HT1080 (cell line): ENCODE results near the gene TUBG1. TPM values are rescaled to one million over a fixed set of nuclear protein-coding genes. Genes with fewer than 3 reads are reported as not detected.
"Not testable (repeated sequence)": the region's sequence is repeated elsewhere in the genome, so short reads cannot be mapped to it uniquely, and the experiment has no call there.

Source experiments
- DNase-seq: peaks from one replicate; pipeline ENCODE4 v3.0.0-alpha.2; 2015; ENCODE audit warnings: low read depth
- total RNA-seq: library from RNA; depleted of rRNA; stranded (reverse); fragments of >200 nt; shearing (Covaris generic); gene quantifications from 2 replicates; pipeline ENCODE4 v1.2.3, GENCODE V29; 2014

TUBG1 gene
- total RNA-seq, 1 experiment from 2014 or later, result 165 TPM

DNA sequence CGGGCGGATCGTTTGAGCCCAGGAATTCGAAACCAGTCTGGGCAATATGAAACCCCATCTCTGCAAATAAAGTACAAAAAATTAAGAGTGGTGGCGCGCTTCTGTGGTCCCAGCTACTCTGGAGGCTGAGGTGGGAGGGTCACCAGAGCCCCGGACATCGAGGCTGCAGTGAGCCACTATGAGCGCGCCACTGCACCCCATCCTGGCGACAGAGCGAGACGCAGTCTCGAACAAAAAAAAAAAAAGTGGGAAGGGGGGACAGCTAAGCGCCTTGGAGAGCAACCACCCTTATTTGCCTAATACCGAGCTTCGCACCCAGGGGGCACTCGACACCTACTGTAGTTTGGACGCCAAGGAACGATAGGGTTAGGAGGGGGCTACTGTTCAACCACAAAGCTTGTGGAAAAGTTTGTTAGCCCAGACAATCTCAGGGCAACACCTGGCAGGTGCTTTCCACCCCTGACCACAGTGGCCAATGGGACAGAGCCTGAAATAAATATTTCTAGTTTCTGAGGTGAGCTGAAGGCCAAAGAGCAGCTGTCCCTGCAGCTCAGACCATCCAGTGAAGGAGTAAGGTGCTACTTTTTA lies 31.1 kb upstream of the TUBG1 start:
- DNase-seq, result peak; percentile 75

DNA sequence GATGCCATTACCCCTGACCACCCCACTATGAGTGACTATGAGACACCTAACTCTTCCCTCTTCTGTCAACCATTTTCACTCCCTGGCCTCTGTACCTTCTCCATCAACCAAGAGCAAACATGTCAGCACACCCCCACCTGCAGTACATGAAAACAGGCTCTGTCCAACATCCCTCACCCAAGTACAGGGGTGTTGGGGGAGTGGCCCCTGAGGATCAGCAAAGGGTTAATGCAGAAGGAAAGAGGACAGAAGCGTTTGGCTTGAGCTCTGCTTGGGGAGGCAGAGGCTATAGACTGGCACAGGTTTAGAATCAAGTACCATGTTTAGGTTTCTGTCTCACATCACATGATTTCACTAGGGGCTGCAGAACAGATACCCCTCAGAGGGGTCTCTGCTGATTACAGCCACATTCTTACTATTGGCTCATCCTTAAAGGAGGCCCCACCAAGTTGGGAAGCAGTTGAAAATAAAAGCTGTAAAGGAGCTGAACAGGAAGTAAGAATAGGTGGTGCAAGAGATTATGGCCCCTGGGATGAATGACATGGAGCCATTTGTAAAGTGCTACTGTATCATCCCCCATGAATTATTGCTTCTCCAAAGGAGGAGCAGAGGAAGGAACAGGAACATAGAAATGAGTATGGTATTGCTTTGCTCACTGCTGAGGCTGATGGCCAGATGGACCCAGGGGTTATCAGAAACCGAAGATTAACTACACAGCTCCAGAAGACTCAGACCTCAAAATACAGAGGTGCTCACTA lies 29.5 kb upstream of the TUBG1 start:
- no peak for DNase-seq

DNA sequence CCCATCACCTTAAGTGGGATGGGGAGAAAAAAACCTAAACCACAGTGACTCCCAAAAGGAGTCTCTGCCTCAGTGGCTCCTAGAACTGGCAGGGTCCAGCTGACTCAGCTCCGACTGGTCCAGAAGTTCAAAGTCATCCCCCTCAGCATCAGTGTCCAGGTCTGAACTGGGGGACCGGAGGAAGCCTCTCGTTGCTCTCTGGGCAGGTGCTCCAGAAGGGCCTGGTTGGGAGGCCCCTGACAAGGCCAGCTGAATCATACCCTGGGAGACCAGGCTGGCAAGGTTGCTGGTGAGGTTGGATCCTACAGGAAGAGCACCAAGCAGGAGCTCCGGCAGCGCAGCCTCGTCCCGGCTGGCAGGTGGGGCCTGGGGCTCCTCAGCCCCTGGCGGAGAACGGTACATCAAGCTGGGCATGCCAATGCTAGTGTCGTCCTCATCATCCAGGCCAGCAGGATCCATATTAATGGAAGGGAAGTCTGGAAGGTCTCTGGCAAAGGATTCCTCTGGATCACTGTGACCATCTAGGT lies 27.7 kb upstream of the TUBG1 start:
- no peak for DNase-seq

DNA sequence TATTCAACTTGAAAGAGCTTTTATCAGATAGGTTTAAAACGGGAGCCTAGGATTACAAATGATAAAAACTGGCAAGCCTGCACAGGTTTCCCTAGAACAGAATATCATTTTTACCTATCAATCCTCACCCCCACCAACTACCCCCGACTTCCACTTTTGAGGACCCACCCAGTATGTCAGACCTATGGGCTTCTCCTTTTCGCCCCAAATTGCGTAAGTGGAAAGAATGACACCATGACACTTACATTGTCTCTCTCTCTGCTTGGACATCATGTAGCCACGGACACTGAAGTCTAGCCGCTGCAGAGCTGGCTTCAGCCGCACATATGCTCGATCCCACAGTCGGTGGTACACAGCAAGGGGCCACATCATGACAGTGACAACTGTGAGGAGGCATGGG lies 24.6 kb upstream of the TUBG1 start:
- DNase-seq, result no peak

DNA sequence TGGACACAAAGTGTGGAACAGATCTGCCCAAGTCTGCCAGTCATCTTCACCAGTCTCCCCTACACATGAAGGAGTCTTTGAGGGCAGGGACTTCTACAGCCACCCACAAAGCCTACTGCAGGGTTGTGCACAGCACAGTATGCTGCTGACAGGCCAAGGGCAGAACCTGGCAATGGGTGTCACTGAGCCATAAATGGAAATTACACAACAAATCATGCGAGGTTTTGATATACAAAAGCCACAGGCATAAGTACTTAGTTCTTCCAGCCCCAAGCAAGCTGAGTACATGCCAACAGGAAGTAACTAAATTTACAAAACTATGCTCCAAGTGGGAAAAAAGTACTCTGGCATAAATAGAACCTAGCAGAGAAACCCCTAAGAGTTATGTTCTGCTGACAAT lies 24.1 kb upstream of the TUBG1 start:
- no peak for DNase-seq

DNA sequence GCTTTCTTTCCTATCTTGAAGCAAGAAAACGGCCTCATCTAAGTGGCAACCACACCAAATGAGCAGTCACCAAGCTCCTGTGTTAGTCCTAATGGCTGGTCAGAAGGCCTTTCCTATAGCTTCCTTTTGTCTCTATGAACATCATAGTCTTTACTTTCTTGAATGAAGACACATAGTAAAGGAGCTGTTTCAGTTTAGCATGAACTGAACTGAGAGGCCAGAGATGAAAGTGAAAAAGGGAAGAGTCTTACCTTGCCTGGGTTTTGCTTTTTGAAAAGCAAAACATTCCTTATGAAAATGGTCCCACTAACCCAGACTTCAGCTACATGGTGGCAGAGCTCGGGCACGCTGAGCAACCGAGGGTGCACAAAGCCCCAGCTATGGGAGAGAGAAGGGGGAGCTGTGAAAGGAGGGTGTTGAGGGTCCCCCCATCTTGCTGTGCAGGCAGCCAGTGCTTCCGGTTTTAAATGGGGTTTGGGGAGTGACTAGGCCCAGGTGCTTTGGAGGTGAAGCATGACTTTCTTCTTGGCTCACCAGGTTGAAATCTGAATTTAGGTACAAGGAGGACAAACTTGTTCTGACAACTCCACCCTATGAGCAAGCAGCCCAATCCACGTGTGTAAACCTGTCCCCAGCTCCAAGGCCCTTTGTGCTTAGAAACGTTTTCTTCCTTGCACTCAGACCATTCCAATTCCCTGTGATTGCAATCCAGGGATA lies 22.8 kb upstream of the TUBG1 start:
- DNase-seq, result no peak

DNA sequence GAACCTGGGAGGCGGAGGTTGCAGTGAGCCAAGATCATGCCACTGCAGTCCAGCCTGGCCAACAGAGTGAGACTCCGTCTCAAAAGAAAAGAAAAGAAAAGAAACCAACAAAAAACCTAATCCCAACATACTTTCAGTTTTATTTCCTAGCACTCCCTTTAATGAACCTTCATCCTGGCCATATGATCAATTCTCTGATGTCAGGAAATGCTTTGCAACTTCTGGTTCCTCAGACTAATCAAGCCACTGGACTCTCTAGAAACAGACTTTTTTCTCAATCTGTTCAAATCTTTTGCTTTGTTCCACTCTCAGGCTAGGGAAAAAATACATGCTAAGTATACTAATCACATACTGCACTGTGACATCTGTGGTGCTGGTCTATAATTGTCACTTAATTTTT lies 18.6 kb upstream of the TUBG1 start:
- DNase-seq, result no peak

DNA sequence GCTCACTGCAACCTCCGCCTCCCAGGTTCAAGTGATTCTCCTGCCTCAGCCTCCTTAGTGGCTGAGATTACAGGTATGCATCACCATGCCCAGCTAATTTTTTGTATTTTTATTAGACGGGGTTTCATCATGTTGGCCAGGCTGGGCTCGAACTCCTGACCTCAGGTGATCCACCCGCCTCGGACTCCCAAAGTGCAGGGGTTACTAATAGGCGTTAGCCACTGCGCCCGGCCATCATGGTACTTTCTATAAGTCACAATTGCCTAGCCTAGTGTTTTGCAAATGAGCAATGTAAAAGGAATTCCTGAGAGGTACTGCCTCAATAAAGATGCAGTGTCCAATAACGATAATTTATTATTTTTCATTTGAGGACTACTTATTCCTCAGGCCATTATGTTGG lies 18.1 kb upstream of the TUBG1 start:
- DNase-seq, result no peak

DNA sequence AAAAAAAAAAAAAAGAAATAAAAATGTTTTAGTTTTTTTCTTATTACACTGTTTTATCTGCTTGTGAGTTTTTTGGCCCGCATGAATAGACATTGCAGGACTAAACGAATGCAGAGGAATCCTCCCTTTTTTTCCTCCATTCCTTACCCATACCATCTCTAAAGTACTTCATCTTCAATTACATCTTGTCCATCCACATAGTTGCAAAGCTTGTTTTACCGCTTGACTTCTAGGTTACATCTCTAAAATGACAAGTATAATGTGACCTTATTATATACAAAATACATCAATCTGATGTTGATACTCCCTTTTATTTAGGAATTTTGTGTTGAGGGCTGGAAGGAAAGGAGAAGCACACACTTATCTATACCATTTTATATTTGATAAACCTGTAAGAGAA lies 13.1 kb upstream of the TUBG1 start:
- DNase-seq, result no peak

DNA sequence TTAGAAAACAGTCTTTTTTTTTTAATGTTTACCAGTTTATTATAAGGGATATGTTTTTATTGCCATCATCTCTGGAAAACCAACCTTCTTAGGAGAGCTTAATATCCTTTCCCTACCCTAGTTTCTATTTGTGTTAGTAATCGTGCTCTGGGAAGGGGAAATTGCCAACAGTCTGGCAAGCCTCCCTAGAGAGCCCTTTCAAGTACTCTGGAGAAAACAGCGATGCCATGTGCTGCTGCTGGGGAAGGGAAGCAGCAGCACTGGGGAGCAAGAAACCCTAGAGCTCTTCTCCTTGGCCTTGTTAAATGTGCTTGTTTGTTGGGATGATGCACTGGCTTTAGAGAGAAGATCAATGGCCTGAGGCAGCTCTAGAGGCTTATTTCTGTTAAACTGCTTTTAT lies 10.6 kb upstream of the TUBG1 start:
- DNase-seq, result no peak

DNA sequence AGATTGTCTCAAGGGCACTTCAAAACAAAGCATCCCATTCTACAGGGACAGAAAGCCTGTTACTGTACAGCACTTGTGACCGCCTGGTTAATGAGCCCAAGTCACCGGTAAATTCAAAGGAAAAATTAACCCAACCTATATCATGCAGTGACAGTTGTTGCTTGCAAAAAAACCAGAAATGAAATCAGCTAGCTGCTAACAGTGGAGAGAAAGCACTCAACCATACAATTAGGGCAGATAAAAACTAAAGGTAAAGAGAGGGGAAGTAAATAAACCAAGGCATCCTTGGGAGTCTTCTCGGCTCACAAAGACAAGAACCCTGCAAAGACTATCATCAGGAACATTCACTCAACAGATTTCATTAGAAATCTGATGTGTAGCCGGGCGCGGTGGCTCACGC lies 6.2 kb upstream of the TUBG1 start:
- DNase-seq, result no peak

DNA sequence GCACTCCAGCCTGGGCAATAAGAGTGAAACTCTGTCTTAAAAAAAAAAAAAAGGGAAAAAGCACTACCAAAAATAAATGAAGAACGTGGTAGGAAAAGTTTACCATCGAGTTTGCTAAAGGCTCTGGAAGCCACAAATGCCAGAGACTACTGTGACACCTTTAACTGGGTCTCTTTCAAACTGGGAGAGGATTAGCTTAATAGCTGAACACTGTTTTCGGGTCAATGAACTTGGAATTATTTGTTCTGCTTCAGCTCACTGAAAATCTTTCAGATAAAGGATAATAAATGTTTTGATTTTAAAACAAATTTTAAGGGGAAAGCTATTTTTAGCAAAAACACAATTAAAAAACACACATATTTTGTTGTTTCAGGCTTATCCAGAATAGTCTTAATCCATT lies 1.7 kb upstream of the TUBG1 start:
- DNase-seq, result no peak

DNA sequence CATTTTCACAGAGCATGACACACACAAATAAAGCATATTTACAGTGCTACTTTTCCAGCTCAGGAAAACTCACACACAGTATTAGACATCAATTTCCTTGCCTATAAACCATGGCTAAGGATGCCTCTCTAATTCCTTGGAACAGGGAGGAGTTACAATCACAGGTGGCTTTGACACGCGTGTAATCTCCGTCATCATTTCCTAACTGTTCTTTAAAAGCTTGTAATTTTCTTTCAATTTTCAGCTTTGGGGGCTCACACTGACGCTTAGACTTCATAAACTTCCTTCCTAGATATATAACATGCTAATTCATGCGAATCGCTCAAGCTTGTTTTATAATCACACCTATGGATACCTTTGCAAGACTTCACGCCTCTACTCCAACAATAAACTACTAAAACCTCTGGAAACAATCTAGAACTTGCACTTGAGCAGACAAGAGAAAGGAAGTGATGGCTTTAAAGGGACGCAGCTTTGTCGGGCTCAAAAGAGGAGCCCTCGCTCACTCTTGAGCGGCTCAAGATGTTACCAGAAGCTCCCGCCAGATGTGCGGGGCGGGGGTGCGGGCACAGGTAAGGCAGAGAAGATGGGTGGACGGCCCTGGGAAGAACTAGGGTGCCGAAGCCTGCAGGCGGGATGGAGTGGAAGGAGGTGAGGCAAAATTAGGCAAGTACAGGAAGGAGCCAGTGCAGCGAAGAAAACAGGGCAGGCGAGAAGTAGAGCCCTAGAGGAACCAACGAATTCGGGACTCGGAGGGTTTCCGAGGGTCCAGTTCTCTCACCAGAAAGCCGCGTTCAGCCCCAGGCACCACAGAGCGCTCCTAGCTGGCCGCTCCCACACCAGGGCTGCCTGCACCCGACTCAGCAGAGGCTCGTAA lies 940 bp upstream of the TUBG1 start:
- DNase-seq, result no peak

DNA sequence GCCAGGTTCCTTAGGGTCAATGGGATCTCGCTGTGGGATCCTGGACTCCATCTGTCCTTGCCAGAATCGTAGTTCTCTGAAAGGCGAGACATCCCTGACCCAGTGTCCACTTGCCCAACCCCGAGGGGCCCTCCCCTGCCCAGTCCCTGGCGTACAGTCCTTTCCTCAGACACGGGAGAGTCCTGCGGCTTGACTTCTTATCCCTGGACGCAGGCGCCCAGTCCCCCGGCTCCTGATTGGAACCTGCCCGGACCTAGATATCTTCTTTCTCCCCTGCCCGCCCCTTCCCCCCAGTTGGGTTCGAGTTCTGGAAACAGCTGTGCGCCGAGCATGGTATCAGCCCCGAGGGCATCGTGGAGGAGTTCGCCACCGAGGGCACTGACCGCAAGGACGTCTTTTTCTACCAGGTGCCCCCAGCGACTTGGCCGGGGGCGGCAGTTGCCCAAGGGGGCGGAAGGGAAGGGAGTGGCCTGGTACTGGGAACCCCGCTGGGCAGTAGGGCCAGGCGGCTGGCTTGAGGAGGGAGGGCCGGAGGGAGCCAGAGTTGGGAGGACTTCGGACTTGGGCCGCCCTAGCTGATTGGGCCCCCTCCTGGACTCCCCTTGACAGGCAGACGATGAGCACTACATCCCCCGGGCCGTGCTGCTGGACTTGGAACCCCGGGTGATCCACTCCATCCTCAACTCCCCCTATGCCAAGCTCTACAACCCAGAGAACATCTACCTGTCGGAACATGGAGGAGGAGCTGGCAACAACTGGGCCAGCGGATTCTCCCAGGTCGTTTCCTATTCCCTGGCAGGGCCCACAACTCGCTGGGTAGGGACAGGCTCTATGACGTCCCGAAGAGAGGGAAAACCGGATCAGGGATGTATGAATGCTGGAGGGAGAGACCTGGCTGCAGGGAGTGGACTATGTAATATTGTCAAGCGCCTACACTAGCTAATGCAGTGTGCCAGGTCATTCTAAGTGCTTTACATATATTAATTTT lies 625 bp downstream of the TUBG1 start:
- not testable (repeated sequence) for DNase-seq

DNA sequence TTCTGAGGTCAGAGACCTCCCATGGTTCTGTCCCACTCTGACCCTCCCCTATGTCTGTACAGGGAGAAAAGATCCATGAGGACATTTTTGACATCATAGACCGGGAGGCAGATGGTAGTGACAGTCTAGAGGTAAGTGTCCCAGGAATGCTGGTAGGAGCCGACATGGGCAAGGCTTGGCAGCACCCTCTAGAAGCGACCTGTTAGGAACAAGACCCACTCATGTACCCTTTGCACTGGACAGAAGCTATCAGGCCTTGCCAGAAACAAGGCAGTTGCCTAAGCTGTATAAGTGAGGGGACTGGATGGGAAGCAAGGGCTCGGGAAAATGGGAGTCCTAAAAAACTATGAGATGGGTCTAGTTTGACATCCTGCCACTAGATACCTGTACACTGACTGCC lies 2.5 kb downstream of the TUBG1 start:
- no peak for DNase-seq

DNA sequence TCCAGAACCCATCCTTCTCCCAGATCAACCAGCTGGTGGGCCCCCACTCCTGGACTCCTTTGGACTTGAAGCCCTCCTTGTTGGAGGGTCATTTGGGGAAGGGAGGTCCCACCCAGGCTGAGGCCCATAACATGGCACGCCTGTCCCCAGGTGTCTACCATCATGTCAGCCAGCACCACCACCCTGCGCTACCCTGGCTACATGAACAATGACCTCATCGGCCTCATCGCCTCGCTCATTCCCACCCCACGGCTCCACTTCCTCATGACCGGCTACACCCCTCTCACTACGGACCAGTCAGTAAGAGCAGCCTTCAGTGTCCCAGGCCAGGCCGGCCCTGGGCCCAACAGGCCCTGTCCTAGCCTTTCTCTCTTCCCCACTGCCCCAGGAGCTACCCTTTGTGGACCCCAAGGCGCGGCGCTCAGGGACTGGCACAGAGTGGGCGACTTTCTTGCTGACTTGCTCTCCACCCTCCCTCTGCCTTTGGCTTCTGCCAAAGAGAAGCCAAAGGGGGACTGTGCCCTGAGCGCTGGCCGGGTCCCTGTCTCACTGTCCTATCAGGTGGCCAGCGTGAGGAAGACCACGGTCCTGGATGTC lies 4.3 kb downstream of the TUBG1 start:
- no peak for DNase-seq

DNA sequence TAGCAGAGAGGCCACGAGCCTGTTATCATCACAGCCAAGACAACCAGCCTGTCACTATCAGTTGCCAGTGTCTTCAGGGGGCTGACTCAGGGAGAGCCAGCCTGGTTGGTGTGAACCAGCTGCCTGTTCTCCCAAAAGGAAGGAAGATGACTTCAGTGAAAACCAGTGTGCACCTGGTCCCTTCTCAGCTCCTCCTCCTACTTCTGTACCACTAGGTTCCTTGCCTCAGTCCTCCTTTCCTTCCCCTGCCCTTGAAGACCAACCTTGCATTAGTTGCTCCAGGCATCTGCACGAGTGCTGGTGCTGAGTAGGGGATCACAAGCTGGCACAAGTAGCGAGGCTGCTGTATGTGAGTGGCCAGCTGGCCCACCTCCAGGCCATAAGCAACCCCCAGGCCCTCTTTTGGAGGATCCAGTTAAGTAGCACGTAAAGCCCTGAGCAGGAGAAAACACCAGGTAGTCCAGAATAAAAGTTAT lies 8.5 kb downstream of the TUBG1 start:
- no peak for DNase-seq

DNA sequence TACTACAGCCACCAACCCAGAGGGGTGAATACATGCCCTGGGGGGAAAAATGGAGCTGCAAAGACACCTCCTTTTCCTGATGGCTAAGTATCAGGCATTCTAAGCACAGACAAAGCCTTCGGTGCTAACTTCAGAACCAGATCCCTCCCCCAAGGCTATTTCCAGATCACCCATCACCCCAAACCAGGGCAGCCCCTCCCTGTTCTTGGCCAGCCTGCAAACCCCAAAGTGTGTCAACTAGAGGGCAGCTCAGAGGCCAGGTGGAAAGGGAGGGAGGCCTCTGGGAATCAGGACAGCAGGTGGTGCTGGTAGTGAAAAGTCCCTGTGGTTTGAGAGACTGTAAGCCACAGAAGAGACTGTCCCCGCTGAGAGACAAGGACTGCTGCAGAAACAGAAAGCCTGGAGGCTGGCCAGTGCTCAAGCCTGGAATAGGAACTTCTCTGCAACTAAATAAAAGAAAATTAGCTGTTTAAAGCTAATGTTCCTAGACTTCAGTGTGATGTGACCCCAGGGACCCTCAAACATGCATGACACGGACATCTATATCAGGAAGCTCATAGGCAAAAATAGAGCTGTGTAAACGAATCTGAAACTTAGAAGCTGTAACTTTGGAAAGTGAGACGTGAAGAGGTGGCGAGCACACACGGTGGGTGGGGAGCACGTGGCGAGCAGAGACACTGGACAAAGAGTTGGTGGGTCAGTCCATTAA lies 9.1 kb downstream of the TUBG1 start:
- DNase-seq, result peak; percentile 57

DNA sequence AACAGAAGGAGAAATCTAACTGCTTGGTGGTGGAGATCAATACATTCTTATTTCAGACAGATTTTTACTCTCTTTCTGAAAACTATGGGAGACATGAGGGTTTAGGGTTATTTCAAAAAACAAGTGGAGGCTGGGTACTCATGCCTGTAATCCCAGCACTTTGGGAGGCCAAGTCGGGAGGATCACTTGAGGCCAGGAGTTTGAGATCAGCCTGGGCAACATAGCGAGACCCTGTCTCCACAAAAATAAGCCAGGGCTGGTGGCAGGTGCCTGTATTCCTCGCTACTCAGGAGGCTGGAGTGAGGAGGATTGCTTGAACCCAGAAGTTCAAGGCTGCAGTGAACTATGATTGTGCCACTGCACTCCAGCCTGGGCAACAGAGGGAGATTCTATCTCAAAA lies 12.5 kb downstream of the TUBG1 start:
- not testable (repeated sequence) for DNase-seq
